Mucosa of gallbladder (tissue), 1 donor: Measurements from ENCODE around the gene COPB1. TPM values are rescaled to one million over a fixed set of nuclear protein-coding genes. Genes with fewer than 3 reads are reported as not detected.
A peak's percentile ranks its signal among the peaks of the same experiment; 100 is the strongest.

Experiments used
- DNase-seq: peaks from one replicate; pipeline ENCODE4 v3.0.0-alpha.2; 2020; ENCODE audit warnings: low spot score
- total RNA-seq: library from RNA; stranded (reverse); gene quantifications from one replicate; pipeline ENCODE4 v1.2.1, GENCODE V29; 2021
- donor health status: DM: no; HTN: no; CAD: no.

The COPB1 gene
- total RNA-seq, 1 donor from 2014 or later: 92.2 TPM

- DNase-seq: no peak
These were observed 6.9 kb upstream of the COPB1 start for GRCh38 chr11:14506532-14506931.

- no peak for DNase-seq
These were observed 3.4 kb upstream of the COPB1 start for GRCh38 chr11:14503023-14503422.

DNA sequence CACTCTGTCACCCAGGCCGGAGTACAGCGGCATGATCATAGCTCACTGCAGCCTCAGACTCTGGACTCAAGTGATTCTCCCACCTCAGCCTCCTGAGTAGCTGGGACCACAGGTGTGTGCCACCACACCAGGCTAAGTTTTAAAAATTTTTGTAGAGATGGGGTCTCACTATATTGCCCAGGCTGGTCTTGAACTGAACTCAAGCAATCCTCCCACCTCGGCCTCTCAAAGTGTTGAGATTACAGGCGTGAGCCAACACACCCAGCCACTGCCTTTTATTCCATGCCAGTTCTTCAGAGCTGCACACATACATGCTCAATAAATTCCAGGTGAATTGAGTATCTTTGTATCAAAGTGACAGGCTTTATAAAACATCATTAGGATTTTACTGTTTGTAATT, 2.4 kb upstream of the COPB1 start:
- DNase-seq: no peak

GRCh38 chr11:14500181-14500651, 605 bp upstream of the COPB1 start:
- peak; percentile 35 for DNase-seq

- DNase-seq: no peak
These were observed 442 bp downstream of the COPB1 start for GRCh38 chr11:14499178-14499559.

DNA sequence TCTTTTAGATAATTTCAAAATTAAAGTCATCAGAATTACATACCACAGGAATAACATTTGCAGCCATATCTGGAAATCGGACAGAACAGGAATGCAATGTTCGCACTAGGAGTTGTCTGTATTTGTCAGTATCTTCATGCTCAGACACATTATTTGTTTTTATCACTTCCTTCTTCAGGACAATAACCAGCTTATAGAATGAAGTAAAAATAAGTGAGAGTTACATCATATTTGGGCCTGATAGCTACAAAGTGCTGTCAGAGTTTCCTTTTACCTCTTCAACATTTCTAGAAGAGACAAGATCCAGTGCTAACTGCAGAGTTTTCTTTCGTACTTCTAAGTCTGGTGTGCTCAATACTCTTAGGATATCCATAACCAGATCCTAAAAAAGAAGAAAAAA, 18.9 kb downstream of the COPB1 start:
- no peak for DNase-seq

- DNase-seq: no peak
These were observed 28.5 kb downstream of the COPB1 start for GRCh38 chr11:14471127-14471526.

DNA sequence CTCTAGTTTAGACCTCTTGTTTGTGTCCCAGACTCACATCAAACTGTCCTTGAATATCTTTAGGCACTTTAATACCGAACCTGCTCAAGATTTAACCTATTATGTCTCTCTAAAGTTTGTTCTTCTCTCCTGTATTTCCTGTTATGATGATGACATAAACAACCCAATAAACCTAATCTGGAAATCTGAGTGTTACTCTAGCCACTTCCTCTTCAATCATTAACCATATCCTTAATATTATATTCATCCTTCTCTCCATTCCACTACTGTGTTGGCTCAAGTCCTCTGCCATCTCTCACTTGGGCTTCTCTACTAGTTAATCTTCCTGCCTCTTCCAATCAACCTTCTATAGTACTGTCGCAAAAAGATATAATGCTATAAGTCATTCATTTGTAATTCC, 36.0 kb downstream of the COPB1 start:
- no peak for DNase-seq

GRCh38 chr11:14460147-14460546, 39.5 kb downstream of the COPB1 start:
- DNase-seq: no peak

DNA sequence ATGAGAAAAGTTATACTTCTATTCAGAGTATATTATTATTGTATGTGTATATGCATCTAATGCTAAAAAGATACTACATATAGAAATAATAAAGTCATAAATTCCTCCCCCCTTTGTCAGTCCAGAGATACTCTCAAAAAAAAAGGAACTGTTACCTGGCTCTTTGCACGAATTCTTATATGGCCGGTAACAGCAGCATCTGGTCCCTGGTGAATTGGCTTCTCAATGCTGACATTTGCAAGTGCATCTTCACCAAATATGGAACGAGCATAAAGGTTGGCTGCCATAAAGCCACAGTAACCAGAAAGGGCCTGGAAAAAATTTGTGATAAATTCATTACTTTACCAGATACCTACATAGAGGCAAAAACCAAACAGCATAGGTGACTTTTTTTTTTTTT, 41.2 kb downstream of the COPB1 start:
- no peak for DNase-seq

- no peak for DNase-seq
These were observed 43.8 kb downstream of the COPB1 start for GRCh38 chr11:14455648-14456430.

- no peak for DNase-seq
These were observed 44.6 kb downstream of the COPB1 start for GRCh38 chr11:14454861-14455632.

DNA sequence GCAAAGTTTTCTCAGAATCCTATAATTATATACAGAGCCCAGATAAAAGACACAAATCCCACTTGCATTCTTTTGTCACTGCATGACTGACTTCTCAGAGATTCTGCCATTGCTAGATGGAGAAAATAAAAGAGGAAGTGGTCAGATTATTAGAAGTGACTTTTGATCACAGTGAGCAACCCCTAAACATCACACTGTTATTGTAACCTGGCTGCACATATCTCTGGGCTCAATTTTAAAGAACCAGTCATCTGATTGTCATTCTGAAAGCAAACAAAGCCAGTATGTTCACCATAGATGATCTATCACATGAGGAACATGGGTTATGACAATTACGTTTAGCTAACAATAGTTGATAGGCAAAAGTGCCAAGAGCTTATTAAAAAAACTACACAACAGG, 47.8 kb downstream of the COPB1 start:
- DNase-seq: no peak

- no peak for DNase-seq
These were observed 50.3 kb downstream of the COPB1 start for GRCh38 chr11:14449302-14449714.

GRCh38 chr11:14448240-14448639, 51.4 kb downstream of the COPB1 start:
- DNase-seq: no peak

DNA sequence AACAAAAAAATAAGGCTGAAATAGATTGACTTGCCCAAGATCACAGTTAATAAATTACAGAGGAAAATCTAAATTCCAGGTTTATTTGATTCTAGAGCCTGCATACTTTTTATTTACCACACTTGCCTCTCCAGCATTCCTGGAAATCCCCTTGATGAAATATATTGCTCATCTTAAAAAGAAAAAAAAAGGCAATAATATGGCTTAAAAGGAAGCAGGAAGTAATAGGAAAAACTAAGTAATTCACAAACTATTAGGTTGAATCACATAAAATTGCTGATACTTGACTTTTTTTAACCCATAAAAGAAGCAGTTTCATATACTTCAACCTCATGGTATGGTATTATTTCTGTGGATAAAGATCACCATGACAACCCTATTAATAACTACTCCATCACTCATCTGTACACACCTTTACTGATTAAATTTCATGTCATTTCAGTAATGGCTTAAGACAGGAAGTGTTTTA, 52.9 kb downstream of the COPB1 start:
- DNase-seq: no peak

DNA sequence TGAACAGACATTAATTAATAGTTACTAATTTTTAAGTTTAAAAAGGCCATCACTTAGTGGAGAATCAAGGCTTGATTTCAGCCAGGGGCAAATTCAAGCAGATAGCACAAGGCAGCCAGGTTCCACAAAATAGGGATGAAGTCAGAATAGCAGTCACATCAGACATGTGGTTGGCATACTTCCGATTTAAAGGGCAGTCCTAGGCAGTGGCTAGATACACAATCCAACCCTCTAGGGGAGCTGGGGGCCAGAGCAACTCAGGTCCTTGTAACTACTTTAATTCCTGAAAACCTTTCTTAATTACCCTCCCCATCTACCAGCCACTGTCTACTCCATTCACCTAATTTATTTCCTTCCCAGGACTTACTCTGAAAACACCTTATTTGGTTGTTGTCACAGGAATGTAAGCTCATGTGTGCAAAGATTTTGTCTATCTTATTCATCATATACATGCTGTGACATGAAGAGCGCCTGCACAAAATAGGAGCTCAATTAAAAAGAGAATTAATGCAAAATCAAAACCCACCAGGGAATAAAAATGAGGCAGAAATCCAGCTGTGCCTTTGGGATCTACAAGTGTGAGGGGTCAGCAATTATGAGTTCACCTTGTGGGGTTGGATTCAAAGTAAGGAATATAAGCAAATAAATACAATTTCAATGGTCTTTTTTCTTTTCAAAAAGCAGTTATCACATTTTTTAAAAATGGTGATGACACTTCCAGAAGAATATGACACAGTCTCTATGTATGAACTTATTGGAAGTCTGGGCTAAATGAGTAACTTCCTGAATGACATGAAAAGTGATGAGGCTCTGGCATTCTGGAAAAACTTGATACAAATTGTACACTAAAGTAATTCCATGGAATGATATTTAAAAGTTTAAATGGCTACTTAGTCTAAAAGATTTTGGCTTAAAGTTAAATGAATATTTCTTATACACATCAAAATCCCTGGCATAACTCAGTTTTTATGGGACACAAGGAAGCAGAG, 53.8 kb downstream of the COPB1 start:
- DNase-seq: no peak

DNA sequence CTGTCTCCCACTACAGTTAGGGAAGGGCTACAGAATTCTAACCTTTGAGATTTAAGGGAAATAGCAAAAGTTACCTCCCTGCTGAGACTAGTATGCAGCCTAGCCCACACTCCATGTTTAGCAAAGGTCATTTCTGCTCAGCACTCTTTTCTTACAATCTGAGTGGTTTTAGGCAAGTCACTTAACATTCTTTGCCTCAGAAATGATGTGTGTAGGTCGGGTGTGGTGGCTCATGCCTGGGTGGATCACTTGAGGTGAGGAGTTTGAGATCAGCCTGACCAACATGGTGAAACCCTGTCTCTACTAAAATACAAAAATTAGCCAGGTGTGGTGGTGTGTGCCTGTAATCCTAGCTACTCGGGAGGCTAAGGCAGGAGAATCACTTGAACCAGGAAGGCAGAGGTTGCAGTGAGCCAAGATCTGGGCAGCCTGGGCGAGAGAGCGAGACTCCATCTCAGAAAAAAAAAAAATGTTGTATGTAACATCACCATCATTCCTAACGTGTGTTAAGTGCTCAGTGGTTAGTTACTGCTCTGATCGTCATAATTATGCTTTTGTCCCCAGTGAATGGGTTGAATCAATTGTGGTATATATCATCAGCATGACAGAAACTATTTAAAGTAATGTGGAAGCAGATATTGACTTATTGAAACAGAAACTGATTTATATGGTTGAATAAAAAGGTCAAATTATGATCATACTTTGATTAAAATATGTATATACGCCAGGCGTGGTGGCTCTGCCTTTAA, 55.0 kb downstream of the COPB1 start:
- DNase-seq: no peak

DNA sequence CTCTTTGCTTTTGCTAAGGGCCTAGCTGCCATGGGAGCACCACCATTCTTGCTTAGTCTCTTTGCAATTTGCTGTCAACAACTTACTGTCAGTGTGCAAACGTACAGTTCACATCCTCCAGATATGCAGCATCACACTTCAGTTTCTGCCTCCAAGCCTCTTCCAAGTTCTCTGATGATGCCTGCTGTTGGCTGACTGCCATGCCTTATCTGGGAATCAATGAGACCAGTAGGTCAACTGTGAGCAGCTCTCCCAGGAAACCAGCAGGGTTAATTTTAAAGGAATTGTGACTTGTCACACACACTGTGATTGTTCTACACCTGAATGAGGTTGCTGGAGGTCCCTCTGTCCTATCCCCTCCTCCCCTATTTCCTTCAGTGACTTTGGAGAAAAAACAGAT, 56.0 kb downstream of the COPB1 start:
- peak; percentile 81 for DNase-seq

DNA sequence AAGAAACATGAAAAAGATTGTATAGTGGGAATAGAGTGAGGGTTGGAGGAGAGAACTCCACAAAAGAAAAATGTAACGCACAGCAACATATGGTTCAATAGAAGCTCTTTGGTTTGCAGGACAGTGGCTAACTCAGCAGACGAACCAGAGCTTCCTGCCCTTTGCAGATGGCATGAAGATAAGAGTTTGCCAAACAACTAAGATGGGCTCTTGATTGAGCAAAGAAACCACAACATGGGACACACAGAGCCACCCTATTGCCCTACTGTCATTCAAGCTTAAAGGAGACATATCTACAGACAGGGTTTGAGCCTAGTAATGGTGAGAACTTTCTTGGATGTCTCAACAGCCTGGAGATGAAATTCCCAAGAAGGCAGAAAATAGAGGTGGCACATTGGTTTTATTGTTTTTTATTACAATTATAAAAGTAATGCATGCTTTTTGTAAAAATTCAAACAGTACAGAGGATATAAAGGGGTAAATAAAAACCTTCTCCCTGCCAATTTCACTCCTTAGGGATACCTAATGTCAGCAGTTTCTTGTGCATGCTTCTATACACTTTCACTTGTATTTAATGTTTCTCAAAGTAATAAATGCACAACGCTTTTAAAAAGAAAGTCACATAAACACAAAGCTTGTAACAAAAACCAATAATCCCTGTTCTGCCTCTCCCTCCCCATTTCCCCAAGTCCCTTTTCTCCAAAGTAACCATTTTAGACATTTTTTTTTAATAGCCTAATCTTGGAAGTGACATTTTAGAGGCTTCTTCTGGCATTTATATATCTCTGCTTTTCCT, 63.7 kb downstream of the COPB1 start:
- DNase-seq: no peak
